ENCODE results near the gene EHBP1.

Gene EHBP1

DNA sequence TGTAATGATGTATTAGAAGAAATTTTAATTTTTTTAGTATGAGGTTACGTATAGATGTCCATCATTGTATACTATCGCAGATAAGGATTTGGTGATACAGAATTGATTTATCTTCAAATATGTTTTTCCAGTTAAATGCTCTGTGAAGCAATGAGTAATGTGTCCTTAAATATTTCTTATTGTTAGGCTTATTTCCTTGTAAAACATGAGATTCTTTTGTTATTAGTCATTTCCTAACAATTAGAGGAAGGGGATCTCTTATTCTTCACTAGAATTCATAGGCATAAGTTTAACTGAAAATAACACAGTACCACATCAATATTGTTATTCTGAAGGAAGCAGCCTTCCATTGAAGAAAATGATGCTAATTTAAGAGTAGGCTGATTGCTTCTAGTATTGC is 329.7 kb downstream of the EHBP1 start:
- no peak for DNase-seq

DNA sequence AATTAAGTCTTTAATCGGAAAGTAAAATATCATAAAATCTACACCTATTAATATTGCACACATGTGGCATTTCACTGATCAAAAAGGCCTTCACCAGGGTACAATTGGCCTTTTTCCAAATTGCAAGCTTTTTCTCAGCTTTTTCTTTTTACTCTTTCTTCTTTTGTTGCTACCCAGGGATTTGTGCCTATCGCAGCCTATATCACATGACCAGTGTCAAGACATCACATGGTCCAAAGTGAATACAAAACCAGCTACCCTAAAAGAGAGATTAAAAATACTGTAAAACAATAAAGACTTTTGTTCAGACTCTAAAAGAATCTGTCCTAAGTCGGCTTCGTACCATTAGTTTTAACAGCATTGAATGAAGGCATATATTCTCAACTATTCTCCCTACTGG is 330.1 kb downstream of the EHBP1 start:
- DNase-seq: no peak

DNA sequence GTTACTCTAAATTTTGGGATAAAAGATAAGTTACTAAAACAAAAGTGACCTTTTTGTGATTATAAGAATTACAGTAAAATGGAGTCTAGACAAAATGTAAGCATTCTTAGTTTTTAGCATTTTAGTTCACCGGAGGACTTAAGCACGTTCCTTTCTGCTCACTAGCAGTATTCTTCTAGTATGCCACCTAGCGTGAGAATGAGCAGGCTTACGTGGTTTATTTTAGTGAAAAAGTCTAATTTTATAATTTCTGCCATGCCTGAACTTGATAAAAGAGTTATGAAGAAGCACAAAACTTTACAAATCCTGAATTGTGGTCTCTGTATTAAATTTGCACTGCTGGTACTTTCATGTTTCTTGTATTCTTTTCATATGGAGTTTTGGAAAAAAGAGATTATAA is 332.5 kb downstream of the EHBP1 start:
- DNase-seq: no peak

DNA sequence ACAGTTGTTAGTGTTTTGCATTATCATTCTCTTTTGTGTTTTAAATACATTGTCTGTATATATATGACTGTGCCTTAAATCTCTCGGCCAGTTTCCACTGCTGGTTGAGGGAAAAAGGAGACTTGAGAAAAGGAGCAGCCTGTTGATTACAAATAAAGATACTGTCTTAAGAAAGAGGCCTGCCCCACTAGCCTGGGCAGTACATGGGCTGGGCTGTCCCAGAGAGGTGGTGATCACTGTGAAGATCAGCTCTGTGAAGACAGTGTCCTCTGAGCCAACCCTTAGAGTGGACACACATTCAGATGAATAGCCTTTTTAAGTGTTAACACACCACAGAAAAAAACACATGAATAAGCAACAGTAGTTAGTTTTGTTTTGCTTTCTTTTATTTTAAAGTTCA is 335.1 kb downstream of the EHBP1 start:
- DNase-seq: no peak

DNA sequence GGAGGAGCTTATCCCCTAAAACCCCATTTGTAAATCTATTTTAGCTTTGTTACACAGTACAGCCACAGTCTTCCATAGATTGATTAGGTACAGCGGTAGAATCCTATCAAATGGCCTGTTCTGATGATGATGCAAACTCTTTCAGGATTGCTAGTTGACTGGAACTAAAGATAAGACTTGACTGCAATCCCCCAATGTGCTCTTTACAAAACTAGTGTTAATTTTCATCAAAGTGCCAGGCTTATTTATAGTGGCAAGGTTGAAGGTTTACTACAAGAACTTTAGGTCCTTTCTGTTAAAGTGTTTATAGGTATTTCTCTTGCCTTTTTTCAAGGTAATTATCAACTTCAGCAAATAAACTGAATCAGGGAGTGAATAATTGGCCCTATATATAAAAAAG is 336.1 kb downstream of the EHBP1 start:
- no peak for DNase-seq

DNA sequence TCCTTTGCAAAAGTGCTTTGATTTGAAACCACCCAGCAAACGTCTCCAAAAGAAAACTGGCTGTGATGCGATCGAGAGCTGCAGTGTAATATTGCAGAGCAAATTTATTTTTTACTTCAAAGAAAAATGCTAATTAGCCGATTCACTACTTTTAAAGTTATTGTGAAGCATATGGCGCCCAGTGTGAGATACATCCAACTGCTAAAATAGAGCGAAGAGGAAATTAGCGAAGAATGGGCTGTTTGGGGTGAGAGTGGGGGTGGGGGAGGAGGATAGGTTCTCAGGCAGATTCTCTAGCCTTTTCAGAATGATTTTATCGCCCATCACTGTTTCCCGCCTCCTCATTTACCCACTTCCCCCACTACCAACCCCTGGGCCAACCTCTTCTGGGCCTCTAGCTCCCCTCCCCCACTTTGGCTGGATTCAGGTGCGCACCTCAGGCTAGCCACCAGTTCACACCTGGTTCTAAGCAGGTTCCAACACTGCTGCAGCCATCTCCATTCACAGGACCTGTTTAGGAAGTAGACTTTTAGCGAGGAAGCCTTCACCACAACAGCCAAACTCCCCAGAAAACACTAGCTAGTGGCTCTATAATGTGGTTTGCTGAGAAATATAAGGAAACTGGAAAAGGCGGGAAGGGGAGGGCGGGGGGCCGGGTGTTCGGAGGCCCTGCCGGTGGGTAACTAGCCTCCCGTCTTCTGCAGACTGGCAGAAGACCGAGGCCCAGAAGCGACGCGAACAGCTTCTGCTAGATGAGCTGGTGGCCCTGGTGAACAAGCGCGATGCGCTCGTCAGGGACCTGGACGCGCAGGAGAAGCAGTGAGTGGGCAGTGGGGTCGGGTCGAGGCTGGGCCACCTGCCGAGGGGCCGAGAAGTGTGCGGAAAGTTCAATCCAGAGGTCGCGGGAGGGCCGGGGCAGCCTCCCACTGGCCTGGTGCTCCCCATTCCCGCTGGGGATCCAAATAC is 339.1 kb downstream of the EHBP1 start:
- no peak for DNase-seq

DNA sequence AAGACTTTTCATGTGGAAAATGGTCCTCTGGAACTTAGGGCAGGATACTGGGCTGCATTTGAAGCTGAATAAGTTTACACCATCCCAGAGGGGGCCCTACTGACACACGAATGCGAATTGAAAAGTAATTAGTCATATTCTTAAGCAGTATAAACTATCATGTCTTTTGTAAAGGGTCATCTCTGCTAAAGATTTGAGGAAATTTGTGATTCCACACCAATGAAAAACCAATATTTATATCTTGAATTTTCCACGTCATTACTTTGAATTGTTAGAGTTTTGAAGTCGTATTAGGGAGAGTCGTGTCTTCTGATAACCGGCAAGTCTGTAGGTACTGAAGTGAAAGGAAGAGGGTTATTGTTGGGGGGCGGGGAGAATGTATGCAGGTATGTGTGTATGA is 341.0 kb downstream of the EHBP1 start:
- no peak for DNase-seq

DNA sequence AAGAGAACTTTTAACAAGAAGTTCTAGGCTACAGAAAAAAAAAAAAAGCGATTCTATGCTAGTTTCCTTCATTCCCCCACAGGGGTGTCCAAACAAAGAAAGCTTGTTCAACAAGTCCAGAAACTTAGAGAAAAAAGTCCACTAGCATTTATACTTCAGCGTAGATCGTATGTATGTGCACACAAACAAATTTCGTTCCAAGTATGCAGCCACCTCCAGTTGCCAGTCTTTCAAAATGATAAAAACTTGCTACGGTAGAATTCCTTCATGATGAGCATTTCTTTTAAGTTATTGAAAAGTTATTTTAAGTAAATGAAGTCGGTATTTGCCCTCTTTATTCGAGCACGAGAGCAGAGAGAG is 341.4 kb downstream of the EHBP1 start:
- DNase-seq: no peak

DNA sequence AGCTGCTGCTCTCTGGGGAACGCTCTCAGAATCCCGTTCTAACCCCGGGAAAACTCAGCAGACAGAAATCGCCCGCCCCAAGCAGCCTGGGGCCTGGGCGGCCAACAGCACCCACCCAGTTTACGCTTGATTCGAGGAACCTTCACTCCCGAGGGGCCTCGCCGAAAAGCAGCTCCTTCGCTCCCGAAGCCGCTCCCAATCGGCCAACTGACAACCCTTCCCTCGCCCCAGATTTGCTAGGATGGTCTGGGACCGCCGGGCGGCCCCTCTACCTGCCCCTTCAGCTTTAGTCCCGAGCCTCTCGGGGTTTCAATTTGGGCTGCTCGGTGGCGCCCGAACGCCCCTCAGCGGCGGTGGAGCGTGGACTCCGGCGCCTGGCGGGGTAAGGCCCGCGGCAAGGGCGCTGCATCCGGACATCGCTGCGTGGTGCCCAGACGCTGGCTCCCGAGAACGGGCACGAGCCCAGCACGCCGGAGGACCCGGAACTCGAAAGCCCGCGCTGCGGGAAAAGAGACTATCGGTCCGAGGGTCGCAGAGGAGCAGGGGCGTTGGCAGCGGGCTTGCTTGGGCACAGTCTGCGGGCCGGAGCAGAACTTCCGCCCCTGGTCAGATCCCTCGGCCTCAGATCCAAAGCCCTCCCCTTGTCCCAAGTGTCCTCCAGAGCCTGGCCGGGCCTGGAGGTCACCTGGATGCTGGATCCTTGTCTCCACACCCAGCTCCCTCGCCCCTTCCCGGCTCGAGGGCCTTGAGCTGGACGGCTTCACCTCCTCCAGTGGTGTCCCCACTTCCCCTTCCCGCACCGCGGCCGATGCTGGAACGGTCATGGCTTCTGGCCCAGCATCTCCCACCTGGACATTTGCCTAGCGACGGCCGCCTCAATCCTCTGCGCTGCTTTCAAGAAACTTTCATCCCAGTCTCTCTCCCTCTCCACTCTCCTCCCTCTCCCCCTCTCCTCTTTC is 342.1 kb downstream of the EHBP1 start:
- DNase-seq: no peak

DNA sequence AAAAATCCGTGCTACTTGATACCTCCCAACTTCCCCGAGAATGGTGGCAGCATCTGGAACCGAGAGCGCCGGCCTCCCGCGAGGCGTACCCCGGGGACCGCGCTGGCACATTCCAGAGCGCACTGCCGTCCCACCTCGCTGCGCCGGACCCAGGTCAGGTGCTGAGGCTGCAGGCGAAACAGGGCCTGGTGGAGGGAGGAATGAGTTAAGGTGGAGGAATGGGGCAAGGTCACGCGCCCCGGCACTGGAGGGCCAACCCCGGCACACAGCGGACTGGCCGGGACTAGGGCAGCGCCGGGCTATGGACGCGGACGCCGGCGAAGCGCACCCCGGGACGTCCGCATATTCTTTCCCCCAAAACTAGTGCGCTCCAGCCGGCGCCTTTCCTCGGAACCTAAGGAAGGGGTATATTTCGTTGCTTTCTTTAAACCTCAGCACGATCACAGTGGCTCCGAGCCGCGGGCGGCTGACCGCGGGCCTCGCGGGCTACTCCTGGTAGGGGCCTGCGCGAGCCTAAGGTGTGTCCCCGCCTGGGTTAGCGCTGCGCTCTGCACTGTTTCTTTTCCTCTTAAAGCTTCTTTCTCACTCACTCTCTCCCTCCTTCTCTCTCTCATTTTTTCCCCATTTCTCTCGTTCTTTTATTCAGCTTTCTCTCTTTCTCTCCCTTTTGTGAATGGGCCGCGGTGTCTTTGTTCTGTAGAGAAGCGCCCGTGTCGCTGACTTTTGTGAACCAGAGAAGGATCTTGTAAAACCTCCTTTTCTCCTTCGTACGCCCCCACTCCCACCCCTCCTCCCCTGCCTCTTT is 343.1 kb downstream of the EHBP1 start:
- DNase-seq: no peak

DNA sequence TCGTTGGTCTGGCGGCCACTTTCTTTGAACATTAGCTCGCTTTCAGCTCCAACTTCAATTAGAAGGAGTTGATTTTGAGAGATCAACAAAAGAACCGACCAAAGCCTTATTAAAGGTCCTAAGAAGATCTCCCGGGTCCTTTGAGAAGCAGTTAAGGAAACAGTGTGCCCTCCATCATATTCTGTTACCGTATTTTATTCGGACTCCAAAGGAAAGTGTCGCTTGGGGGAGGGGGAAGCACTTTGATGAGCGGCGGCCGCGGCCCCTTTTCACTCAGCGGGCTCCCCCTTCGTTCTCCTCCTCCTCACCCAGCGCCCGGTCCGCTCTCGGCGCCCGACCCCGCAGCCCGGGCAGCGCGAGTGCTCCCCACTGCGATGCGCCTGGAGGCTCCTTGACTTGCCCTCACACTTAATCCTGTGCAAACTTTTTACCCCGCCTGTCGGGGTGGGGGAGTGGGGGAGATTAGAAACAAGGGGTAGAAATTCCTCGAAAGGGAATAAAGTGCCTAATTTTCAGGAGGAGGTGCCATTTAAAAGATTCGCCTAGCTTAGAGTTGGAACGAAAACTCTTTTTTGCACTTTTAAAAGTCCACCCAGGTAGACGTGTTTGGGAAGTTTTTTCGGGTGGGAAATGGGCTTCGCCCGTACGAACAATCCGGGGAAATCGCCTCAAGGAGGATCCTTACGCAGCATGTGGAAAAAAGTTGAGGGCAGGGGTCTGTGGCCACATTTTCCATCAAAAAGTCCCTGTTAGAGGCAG is 343.9 kb downstream of the EHBP1 start:
- no peak for DNase-seq

DNA sequence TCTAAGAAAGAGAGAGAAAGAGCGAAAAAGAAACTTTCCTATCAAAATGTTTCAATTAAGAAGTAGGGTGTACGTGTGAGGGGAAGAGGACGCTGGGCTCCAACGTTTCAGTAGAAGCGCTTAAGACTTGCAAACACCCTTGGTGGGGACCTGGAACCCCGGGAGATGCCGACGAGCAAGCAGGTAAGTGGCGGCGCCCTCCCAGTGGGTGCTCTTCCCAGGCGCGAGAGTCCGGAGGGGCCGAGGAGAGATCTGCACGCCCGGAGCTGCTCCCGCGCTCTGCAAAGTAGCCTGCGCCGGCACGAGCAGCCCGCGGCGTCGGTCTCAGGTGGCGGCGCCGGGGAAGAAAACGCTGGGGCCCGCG is 344.4 kb downstream of the EHBP1 start:
- no peak for DNase-seq

DNA sequence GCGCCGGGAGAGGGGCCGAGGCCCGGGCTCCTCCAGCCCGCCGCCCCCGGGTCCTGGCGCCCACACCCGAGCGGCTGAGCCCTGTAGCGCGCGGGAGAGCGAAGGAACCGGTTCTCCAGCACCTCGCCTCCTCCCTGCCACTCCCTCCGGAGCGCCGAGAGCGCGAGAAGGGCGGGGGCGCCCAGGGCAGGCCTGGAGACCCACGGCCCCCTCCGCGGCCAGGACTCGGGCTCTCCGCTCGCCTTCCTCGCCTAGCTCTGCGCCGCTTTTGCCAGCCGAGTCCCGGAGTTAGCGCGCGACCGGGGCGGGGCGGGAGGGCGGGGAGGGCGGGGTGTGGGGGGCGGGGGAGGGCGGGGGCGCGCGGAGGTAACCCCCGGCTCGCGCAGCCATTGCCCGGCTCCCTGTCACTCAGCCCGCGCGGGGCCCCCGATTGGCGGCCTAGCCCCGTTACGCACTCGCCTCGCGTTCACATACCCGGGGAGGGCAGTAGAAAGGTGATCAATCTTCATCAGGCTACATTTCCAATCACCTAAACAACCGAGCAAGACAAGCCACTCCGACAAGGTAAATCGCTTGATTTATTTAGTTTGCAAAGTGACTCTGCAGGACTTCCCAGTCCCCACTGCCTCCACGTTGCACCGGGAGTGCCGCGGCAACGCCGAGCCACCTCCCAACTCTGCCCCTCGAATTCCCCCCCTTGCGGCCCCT is 345.0 kb downstream of the EHBP1 start, which contains the start of gene OTX1:
Gene OTX1 (plus strand): TSS at position 497 of the 708 bp plus-strand sequence. CDS start 2,161 bp downstream, outside the sequence.
- DNase-seq: peak; percentile 82

DNA sequence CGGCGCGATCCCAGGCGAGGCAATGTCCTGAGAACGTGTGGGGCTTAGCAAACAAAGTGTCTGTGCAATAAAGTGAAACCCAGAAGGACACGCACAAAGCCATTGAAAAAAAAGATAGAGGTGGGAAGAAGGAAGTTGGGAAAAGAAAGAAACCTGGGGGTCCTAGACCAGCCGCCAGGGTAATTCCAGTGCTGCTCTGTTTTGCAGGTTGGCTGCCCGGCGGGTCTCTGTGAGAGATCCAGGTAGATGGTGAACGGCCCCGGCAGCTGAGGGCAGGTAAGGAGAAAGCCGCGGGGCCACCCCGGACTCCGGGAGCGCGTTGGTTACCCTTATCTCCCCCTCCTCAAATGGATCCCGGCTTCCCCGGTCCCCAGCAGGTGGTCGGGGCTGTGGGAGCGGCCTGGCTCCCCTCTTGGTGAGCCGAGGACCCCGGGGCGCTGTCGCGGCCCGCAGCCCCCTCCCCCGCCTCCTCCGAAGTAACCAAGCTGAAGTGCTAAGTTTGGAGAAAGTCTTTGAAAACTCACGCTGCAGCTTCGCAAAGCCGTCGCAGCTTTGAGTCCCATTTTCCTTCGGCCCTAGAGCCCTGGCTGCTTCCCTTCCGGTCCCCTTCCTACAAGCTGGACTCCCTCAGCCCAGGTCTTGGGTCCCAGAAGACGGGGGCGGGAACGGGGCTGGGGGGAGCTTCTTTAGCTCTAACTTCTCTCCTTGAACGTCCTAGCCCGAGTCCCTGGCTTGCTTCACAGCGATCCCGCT is 345.7 kb downstream of the EHBP1 start:
- no peak for DNase-seq

DNA sequence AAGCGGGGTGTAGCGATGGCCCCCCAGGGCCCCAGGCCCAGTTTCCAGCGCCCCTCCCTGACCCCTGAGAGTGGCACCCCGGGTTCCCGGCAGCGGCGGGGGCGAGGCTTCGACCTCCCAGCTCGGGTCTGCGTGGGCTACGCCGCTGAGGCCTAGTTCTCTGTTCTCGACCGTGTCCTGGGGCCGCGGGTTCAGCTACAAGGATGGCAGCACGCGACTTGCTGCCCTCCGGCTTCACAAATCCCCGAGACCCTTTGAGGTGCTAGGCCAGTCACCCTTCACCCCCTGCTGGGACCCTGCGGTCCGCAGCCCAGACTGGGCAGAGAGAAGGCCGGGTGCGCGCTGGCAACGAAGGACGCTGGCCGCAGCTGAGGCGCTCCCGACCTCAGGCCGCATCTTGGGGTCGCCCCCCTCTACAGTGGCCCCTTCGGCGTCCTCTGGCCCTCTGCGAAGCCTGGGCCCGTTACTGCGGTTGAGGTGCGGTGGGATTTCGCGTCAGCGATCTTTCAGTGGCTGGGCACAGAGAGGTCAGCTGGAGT is 346.4 kb downstream of the EHBP1 start:
- no peak for DNase-seq

DNA sequence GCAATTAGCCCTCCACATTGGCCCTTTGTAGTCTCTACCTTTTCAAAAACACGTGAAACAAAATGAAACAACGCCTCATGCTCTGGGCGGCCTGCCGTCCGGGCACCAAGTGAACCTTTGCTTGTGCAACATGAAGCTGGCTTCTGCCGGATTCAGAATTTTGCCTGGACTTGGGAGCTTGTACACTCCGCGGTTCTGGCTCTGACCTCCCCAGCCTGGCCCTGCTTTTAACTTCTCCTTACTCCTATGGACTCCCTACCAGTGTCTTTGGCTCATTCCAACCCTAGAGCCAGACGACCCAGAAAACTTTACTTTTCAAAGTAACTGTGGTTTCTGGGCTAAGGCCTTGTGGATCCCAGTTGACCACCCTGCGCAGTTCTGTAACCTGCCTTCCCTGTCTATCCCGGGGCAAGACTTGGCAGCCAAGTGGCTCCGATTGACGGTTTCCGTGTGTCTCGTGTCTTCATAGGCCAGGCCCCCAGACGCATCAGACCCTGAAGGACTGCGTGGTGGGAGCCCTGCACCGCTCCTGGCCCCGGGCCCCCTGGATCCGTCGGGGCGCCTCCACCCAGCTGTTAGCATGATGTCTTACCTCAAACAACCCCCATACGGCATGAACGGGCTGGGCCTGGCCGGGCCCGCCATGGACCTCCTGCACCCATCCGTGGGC is 347.0 kb downstream of the EHBP1 start:
- DNase-seq: no peak

DNA sequence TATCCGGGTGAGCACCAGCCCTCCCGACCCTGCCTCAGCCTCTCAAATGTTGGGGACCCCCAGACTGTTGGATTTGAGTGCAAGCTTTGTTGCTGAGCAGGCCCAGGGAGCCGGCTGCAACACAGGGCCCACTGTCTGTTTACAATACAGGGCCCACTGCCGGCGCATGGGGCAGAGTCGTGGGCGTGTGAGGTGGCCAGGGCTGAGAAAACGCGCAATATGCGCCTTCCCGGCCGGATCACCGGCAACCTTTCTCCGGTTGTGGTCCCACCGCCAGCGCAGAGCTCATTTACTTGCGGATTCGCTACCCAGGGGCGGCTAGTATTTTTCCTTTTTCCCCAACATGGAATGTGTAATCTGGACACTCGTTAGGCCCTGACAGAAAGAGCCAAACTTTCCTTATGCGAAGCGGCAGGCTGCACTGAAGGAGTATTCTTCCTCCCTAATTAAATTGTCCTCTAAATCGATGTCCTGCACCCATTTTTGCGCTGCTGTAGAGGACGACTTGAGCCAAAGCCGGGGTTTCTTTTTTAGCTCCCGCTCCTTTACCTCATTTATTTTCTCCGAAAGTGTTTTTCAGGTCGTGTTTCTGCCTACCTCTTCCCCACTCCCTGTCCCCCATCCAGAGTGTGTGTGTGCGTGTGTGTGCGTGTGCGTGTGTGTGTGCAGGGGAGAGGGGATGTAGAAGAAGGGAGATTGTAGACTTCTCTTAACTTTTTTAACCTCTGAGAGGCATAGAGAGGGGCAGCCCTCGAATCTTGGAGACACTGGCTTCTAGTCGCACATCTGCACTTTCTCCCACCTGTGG is 347.8 kb downstream of the EHBP1 start:
- no peak for DNase-seq

DNA sequence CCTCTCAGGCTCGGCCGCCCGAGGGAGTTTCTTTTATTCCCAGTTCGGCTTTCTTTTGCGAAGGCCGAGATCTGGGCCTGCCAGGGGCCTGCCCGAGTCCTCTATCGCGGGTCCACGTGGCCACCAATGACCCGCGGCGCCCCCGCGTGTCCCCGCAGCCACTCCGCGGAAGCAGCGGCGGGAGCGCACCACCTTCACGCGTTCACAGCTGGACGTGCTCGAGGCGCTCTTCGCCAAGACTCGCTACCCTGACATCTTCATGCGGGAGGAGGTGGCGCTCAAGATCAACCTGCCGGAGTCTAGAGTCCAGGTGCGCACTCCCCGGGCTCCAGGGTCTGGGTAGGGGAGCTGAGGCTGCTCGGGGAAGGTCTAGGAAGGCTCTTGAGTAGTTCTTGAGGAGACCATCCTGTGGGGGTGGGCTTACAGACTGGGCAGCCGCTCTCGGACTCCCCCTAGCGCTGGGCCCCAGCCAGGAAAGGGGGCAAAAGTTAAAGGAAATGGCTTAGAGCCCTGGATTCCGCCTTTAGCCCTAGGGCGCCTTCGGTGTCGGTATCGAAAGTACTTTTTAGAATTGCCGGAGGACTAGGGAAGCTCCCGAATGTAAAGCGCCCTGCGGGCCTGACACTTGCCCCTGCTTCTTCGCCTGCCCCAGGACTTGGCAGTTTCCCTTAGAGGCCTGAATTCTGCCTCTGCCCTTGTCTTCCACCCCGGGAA is 348.5 kb downstream of the EHBP1 start:
- DNase-seq: peak; percentile 59

All from activated CD4-positive, alpha-beta T cell treated with anti-CD3 and anti-CD28 coated beads, Interleukin-10, Interleukin-2, amounts not matched to agents 100 ng/mL and 50 ng/mL, durations not matched to agents 16 hours and 8 hours (primary cell).